Activated CD4-positive, alpha-beta T cell treated with anti-CD3 and anti-CD28 coated beads for 36 hours (primary cell): ENCODE results near the gene CAPN6. TPM values are rescaled to one million over a fixed set of nuclear protein-coding genes. Genes with fewer than 3 reads are reported as not detected.

Source experiments
- ATAC-seq: fragments of 200-7000 bp; cut with Tn5 transposase; one replicate; pipeline ENCODE4 v1.10.0; 2021; ENCODE audit warnings: mild to moderate bottlenecking, moderate library complexity
- CTCF ChIA-PET: fragments of 350-600 bp; sonication (Branson Sonifier 250); formaldehyde crosslinking; loops from one replicate; lab custom pipeline; 2021; ENCODE audit warnings: antibody characterized with exemption; lab: Charles Lee
- POLR2A ChIA-PET: fragments of 350-600 bp; sonication (Branson Sonifier 250); formaldehyde crosslinking; loops from one replicate; lab custom pipeline; 2021; ENCODE audit warnings: antibody characterized with exemption, inconsistent platforms; lab: Charles Lee
- DNase-seq: peaks from one replicate; pipeline ENCODE4 v3.0.0-alpha.2; 2020
- H3K27ac Mint-ChIP-seq: one replicate; pipeline ENCODE4 v1.8.0; 2021; ENCODE audit warnings: mixed read lengths
- H3K27me3 Mint-ChIP-seq: one replicate; pipeline ENCODE4 v1.8.0; 2021; ENCODE audit warnings: mixed read lengths
- H3K36me3 Mint-ChIP-seq: one replicate; pipeline ENCODE4 v1.8.0; 2021; ENCODE audit warnings: low read depth, mixed read lengths
- H3K4me1 Mint-ChIP-seq: one replicate; pipeline ENCODE4 v1.8.0; 2021; ENCODE audit warnings: mixed read lengths
- H3K4me3 Mint-ChIP-seq: one replicate; pipeline ENCODE4 v1.8.0; 2021; ENCODE audit warnings: mild to moderate bottlenecking, moderate library complexity, mixed read lengths
- H3K9me3 Mint-ChIP-seq: one replicate; pipeline ENCODE4 v1.8.0; 2021; ENCODE audit warnings: low read depth, mixed read lengths
- intact Hi-C, 2 experiments: fragments of 100-400 bp; cut with DNase I in 1 of 2; cut with micrococcal nuclease in 1 of 2; formaldehyde crosslinking; loops; one replicate each; pipeline versions ENCODE4 v1.14.2 to v1.15.1; 2022 to 2024; cut with DNase I, micrococcal nuclease
- total RNA-seq, 2 experiments: library from RNA; stranded (reverse); gene quantifications; one replicate each; pipeline ENCODE4 v1.2.3, GENCODE V29; 2021

The CAPN6 gene
- total RNA-seq, 2 experiments from 2014 or later = not detected

GRCh38 chrX:111265486-111265885, 4.8 kb downstream of the CAPN6 start:
- no peaks in the 10 kb centered on the region for H3K36me3 Mint-ChIP-seq
- no peak for DNase-seq
- no peak overlapping the region for H3K4me3 Mint-ChIP-seq
- no peak overlapping the region for H3K27ac Mint-ChIP-seq
- ChIA-PET POLR2A (no interaction called here), CTCF (no interaction called here)
- intact Hi-C loops = no loop called here
- no peak for ATAC-seq
- peaks cover 3% of the 10 kb centered on the region for H3K27me3 Mint-ChIP-seq
- no peaks in the 10 kb centered on the region for H3K9me3 Mint-ChIP-seq
- H3K4me1 Mint-ChIP-seq = no peaks in the 10 kb centered on the region

GRCh38 chrX:111264385-111264784, 5.9 kb downstream of the CAPN6 start:
- Mint-ChIP-seq H3K27me3 (peaks cover 3% of the 10 kb centered on the region), H3K4me3 (no peak overlapping the region), H3K9me3 (no peaks in the 10 kb centered on the region), H3K4me1 (no peaks in the 10 kb centered on the region), H3K27ac (no peak overlapping the region), H3K36me3 (no peaks in the 10 kb centered on the region)
- DNase-seq (no peak), ATAC-seq (no peak)
- intact Hi-C loops = no loop called here
- ChIA-PET CTCF (no interaction called here), POLR2A (no interaction called here)

- Mint-ChIP-seq H3K9me3 (no peaks in the 10 kb centered on the region), H3K4me3 (no peak overlapping the region), H3K27me3 (peaks cover 3% of the 10 kb centered on the region), H3K4me1 (no peaks in the 10 kb centered on the region), H3K27ac (no peak overlapping the region), H3K36me3 (no peaks in the 10 kb centered on the region)
- ChIA-PET CTCF (no interaction called here), POLR2A (no interaction called here)
- no peak for DNase-seq
- no peak for ATAC-seq
- intact Hi-C loops = no loop called here
These were observed 8.2 kb downstream of the CAPN6 start for GRCh38 chrX:111262086-111262485.

GRCh38 chrX:111260451-111260850, 9.8 kb downstream of the CAPN6 start:
- ChIA-PET CTCF (interaction anchor here (0.5 kb wide), 1 partner anchor 415 kb away, joined by 4 read pairs; no protein-coding TSS in a partner anchor), POLR2A (no interaction called here)
- no peak overlapping the region for H3K4me3 Mint-ChIP-seq
- ATAC-seq = no peak
- H3K27me3 Mint-ChIP-seq = peaks cover 3% of the 10 kb centered on the region
- H3K36me3 Mint-ChIP-seq = no peaks in the 10 kb centered on the region
- H3K27ac Mint-ChIP-seq = no peak overlapping the region
- intact Hi-C loops = no loop called here
- DNase-seq = no peak
- H3K9me3 Mint-ChIP-seq = no peaks in the 10 kb centered on the region
- H3K4me1 Mint-ChIP-seq = no peaks in the 10 kb centered on the region

GRCh38 chrX:111259559-111259958, 10.7 kb downstream of the CAPN6 start:
- H3K9me3 Mint-ChIP-seq = no peaks in the 10 kb centered on the region
- no peak overlapping the region for H3K27ac Mint-ChIP-seq
- ChIA-PET CTCF (no interaction called here), POLR2A (no interaction called here)
- H3K27me3 Mint-ChIP-seq = peaks cover 3% of the 10 kb centered on the region
- no peaks in the 10 kb centered on the region for H3K4me1 Mint-ChIP-seq
- no peak overlapping the region for H3K4me3 Mint-ChIP-seq
- no peaks in the 10 kb centered on the region for H3K36me3 Mint-ChIP-seq
- intact Hi-C loops = no loop called here
- ATAC-seq = no peak
- no peak for DNase-seq

- no peaks in the 10 kb centered on the region for H3K4me1 Mint-ChIP-seq
These were observed 12.6 kb downstream of the CAPN6 start for GRCh38 chrX:111257733-111258132.

GRCh38 chrX:111254896-111255693, 15.2 kb downstream of the CAPN6 start:
- H3K27me3 Mint-ChIP-seq = peaks cover 2% of the 10 kb centered on the region
- H3K27ac Mint-ChIP-seq = no peak overlapping the region
- intact Hi-C loops = no loop called here
- DNase-seq = no peak
- ChIA-PET CTCF (no interaction called here), POLR2A (no interaction called here)
- ATAC-seq = no peak
- no peaks in the 10 kb centered on the region for H3K4me1 Mint-ChIP-seq
- H3K36me3 Mint-ChIP-seq = no peaks in the 10 kb centered on the region
- no peaks in the 10 kb centered on the region for H3K9me3 Mint-ChIP-seq
- no peak overlapping the region for H3K4me3 Mint-ChIP-seq

More at GRCh38 chrX:111257733-111258132, 12.6 kb downstream of the CAPN6 start:
- intact Hi-C loops = no loop called here
- H3K27me3 Mint-ChIP-seq = peaks cover 2% of the 10 kb centered on the region
- no peak overlapping the region for H3K27ac Mint-ChIP-seq
- ChIA-PET POLR2A (no interaction called here), CTCF (no interaction called here)
- no peak for ATAC-seq
- no peak for DNase-seq
- no peak overlapping the region for H3K4me3 Mint-ChIP-seq
- H3K9me3 Mint-ChIP-seq = no peaks in the 10 kb centered on the region
- no peaks in the 10 kb centered on the region for H3K36me3 Mint-ChIP-seq

GRCh38 chrX:111244235-111244750, 26.0 kb downstream of the CAPN6 start:
- CTCF ChIA-PET = interaction anchor here (0.5 to 2.1 kb wide), 7 partner anchors 10 to 927 kb away, joined by 3 to 8 read pairs (median 4); no protein-coding TSS in a partner anchor
- intact Hi-C loops = loop anchor here (1.0 to 10.0 kb wide), 6 partner anchors 77 to 391 kb away; no protein-coding TSS in a partner anchor
- H3K27me3 Mint-ChIP-seq = no peaks in the 10 kb centered on the region
- H3K4me3 Mint-ChIP-seq = no peak overlapping the region
- ATAC-seq (no peak), DNase-seq (no peak)
- no peaks in the 10 kb centered on the region for H3K9me3 Mint-ChIP-seq
- no peaks in the 10 kb centered on the region for H3K4me1 Mint-ChIP-seq
- H3K36me3 Mint-ChIP-seq = no peaks in the 10 kb centered on the region
- POLR2A ChIA-PET = no interaction called here
- H3K27ac Mint-ChIP-seq = no peak overlapping the region

- Mint-ChIP-seq H3K4me1 (no peaks in the 10 kb centered on the region), H3K4me3 (no peak overlapping the region), H3K27ac (no peak overlapping the region), H3K36me3 (no peaks in the 10 kb centered on the region), H3K9me3 (no peaks in the 10 kb centered on the region), H3K27me3 (peaks cover 8% of the 10 kb centered on the region)
- DNase-seq = no peak
- ChIA-PET CTCF (no interaction called here), POLR2A (no interaction called here)
- intact Hi-C loops = no loop called here
- ATAC-seq = no peak
These were observed 53.9 kb downstream of the CAPN6 start for GRCh38 chrX:111216293-111216801.

GRCh38 chrX:111207851-111208250, 62.4 kb downstream of the CAPN6 start:
- no peak overlapping the region for H3K27ac Mint-ChIP-seq
- no peak for ATAC-seq
- intact Hi-C loops = no loop called here
- POLR2A ChIA-PET = no interaction called here
- DNase-seq = no peak
- H3K27me3 Mint-ChIP-seq = peaks cover 6% of the 10 kb centered on the region
- CTCF ChIA-PET = no interaction called here
- H3K4me3 Mint-ChIP-seq = no peak overlapping the region
- no peaks in the 10 kb centered on the region for H3K36me3 Mint-ChIP-seq
- H3K9me3 Mint-ChIP-seq = no peaks in the 10 kb centered on the region
- no peaks in the 10 kb centered on the region for H3K4me1 Mint-ChIP-seq

- ChIA-PET CTCF (no interaction called here), POLR2A (no interaction called here)
- H3K9me3 Mint-ChIP-seq = no peaks in the 10 kb centered on the region
- intact Hi-C loops = no loop called here
- H3K4me1 Mint-ChIP-seq = no peaks in the 10 kb centered on the region
- no peak for DNase-seq
- H3K4me3 Mint-ChIP-seq = no peak overlapping the region
- no peaks in the 10 kb centered on the region for H3K36me3 Mint-ChIP-seq
- H3K27me3 Mint-ChIP-seq = peaks cover 4% of the 10 kb centered on the region
- no peak overlapping the region for H3K27ac Mint-ChIP-seq
- ATAC-seq = no peak
These were observed 70.0 kb downstream of the CAPN6 start for GRCh38 chrX:111200327-111200726.

GRCh38 chrX:111199505-111199904, 70.8 kb downstream of the CAPN6 start:
- POLR2A ChIA-PET = no interaction called here
- Mint-ChIP-seq H3K4me3 (no peak overlapping the region), H3K36me3 (no peaks in the 10 kb centered on the region), H3K4me1 (peaks cover 2% of the 10 kb centered on the region), H3K27ac (no peak overlapping the region), H3K27me3 (peaks cover 4% of the 10 kb centered on the region), H3K9me3 (no peaks in the 10 kb centered on the region)
- intact Hi-C loops = no loop called here
- ATAC-seq (no peak), DNase-seq (no peak)
- CTCF ChIA-PET = no interaction called here
